ENCODE measurements around the gene GNG12.

- TF ChIP-seq CTCF (IDR thresholded peaks at IDR 0.05 in 4 of 5, conservative IDR thresholded peaks at IDR 0.05 in 1 of 5) = no peak
- no peak for TF ChIP-seq POLR2A (IDR thresholded peaks at IDR 0.05)
These were observed 14.2 kb upstream of the GNG12 start for GRCh38 chr1:67847466-67847865.
